Measurements from ENCODE around the gene RGS12. TPM values are rescaled to one million over a fixed set of nuclear protein-coding genes. Genes with fewer than 3 reads are reported as not detected.

RGS12 gene
- total and polyA plus RNA-seq, 2 of the 8 experiments (the other 6 are each of a cell fraction or from before 2014, with no cell fraction given): 6.0 to 16.4 TPM

- TF ChIP-seq CHD7 (IDR thresholded peaks at IDR 0.05; ENCODE audit: insufficient replicate concordance, low read length): no peak
- TF ChIP-seq YY1 (IDR thresholded peaks at IDR 0.05; ENCODE audit: low read depth, low read length): no peak
- TF ChIP-seq SP2 (IDR thresholded peaks at IDR 0.05; ENCODE audit: low read length): no peak
- TF ChIP-seq RFX5 (IDR thresholded peaks at IDR 0.05; ENCODE audit: borderline replicate concordance, low read depth, low read length): no peak
- no peak for TF ChIP-seq BCL11A (IDR thresholded peaks at IDR 0.05; ENCODE audit: low read depth in 2 of 2, low read length in 2 of 2)
- TF ChIP-seq TCF12 (IDR thresholded peaks at IDR 0.05; ENCODE audit: low read depth, low read length): no peak
- TF ChIP-seq POLR2A (IDR thresholded peaks at IDR 0.05; ENCODE audit: control extremely low read depth in 1 of 2, low read depth in 2 of 2, low read length in 2 of 2): no peak
- TF ChIP-seq JUN (IDR thresholded peaks at IDR 0.05; ENCODE audit: low read depth, low read length): no peak
- TF ChIP-seq BACH1 (IDR thresholded peaks at IDR 0.05; ENCODE audit: low read length): no peak
- no peak for TF ChIP-seq CEBPB (IDR thresholded peaks at IDR 0.05; ENCODE audit: low read depth, low read length)
- no peak for TF ChIP-seq NANOG (IDR thresholded peaks at IDR 0.05; ENCODE audit: insufficient read depth, low read depth, low read length, poor library complexity, severe bottlenecking)
- no peak for TF ChIP-seq RAD21 (IDR thresholded peaks at IDR 0.05 in 1 of 2, conservative IDR thresholded peaks at IDR 0.05 in 1 of 2; ENCODE audit: low read depth in 2 of 2, low read length in 2 of 2)
Observed at GRCh38 chr4:3290476-3290875, 2.3 kb upstream of the RGS12 start (continued).

All from H1 (cell line).